Activated CD8-positive, alpha-beta memory T cell treated with anti-CD3 and anti-CD28 coated beads for 1 hour (primary cell): ENCODE measurements around the gene TTYH1.
A peak's percentile ranks its signal among the peaks of the same experiment; 100 is the strongest.
"Not testable (repeated sequence)": the region's sequence is repeated elsewhere in the genome, so short reads cannot be mapped to it uniquely, and the experiment has no call there.

Experiments
- DNase-seq, 2 donors: peaks; one replicate each; pipeline ENCODE4 v3.0.0-alpha.2; 2020; ENCODE audit warnings: low read depth in 1 of 2; ENCODE audit errors: extremely low read depth in 1 of 2

The TTYH1 gene

GRCh38 chr19:54436628-54437252, 21.5 kb downstream of the TTYH1 start:
- DNase-seq: no peak

- DNase-seq: no peak
Measured at GRCh38 chr19:54439174-54439851, 24.0 kb downstream of the TTYH1 start.

DNA sequence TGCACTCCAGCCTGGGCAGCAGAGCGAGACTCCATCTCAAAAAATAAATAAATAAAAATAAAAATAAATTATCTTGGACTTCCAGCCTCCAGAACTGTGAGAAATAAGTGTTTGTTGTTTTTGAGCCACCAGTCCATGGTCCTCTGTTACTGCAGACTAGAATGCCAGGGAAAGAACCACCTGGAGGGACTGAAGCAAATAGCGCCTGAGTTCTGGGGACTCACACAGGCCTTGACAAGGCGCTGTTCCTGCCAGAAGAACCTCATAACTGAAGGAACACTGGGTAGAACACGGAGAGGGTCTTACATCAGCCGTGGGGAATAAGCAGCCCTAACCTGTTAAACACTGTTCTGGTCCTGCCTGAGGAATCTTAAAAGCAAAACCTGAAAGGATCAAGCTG, 25.4 kb downstream of the TTYH1 start:
- no peak for DNase-seq

DNA sequence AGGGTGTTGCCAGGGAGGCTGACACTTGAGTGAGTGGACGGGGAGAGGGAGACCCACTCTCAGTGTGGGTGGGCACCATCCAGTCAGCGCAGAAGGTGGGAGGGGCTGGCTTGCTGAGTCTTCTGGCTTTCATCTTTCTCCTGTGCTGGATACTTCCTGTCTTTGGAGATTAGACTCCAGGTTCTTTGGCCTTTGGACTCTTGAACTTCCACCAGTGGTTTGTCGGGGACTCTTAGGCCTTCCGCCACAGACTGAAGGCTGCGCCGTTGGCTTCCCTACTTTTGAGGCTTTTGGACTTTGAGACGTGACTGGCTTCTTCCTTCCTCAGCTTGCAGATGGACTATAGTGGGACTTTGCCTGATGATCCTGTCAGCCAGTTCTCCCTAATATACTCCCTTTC, 29.5 kb downstream of the TTYH1 start:
- no peak for DNase-seq

DNA sequence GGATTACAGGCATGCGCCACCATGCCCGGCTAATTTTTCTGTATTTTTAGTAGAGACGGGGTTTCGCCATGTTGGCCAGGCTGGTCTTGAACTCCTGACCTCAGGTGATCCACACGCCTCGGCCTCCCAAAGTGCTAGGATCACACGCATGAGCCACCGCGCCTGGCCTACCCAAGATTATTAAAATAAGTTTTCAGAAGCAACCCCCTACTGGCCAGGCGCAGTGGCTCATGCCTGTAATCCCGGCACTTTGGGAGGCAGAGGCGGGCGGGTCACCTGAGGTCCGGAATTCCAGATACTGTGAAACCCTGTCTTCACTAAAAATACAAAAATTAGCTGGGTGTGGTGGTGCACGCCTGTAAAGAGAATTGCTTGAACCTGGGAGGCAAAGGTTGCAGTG, 31.1 kb downstream of the TTYH1 start:
- not testable (repeated sequence) for DNase-seq

GRCh38 chr19:54448040-54448773, 32.9 kb downstream of the TTYH1 start:
- DNase-seq: no peak

DNA sequence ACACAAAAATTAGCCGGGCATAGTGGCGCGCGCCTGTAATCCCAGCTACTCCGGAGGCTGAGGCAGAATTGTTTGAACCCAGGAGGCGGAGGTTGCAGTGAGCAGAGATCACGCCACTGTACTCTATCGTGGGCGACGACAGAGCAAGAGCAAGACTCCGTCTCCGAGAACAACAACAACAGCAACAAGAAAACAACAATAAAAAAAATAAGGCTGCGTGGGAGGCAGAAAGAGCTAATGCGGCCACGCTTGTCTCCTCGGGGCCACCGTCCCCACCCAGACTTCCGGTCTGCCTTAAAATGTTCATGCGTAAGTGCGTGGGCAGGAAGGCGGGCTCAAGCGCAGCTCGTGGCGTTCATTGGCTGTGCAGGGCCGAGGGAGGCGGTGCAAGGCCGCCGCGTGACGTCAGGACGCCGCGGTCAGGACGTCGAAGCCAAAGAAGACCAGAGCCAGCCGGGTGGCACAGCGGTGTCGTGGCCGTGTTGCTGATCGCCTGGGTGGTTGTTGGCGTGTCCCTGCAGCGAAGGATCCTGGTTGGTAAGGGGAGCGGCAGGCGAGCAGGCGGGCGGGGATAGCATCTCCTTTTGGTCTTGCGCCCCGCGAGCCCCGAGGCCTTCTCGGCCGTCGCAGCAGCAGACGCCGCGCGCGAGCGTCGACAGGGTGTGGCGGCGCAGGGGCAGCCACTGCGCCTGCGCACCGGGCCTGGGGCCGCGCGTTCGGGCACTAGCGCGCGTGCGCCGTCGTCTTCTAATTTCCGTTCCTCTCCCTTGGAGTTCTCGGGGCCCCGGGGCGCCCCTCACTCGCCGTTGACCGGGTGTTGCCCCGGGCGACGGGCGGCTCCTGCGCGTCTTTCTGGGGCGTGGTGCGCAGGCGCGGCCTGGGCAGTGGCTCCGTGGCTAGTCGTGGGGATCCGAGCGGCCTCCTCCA, 33.8 kb downstream of the TTYH1 start, which contains the start of gene LENG8:
TSS of gene LENG8 (plus strand) at position 426 of the 927 bp plus-strand sequence. CDS start 2,146 bp downstream, outside the sequence.
- DNase-seq: peak; percentile 95 to 96

- no peak for DNase-seq
Measured at GRCh38 chr19:54449701-54450069, 34.4 kb downstream of the TTYH1 start.

GRCh38 chr19:54451331-54451871, 36.1 kb downstream of the TTYH1 start:
- DNase-seq: no peak

GRCh38 chr19:54451997-54452396, 36.7 kb downstream of the TTYH1 start:
- no peak for DNase-seq

DNA sequence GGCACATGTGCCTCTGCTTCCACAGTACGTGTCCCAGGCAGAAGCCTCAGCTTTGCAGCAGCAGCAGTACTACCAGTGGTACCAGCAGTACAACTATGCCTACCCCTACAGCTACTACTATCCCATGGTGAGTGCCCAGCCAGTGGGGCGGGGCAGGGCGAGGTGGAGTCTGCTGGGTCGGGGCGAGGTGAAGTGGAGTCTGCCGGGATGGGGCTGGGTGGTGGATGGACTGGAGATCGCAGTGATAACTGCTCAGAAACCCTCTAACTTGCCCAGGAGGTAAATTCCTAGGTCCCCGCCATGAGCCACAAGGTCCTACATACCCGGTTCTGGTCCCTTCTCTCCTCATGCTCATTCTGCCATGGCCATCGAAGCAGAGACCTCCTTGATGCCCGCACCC, 37.4 kb downstream of the TTYH1 start:
- DNase-seq: no peak

GRCh38 chr19:54453921-54454780, 38.9 kb downstream of the TTYH1 start:
- no peak for DNase-seq

DNA sequence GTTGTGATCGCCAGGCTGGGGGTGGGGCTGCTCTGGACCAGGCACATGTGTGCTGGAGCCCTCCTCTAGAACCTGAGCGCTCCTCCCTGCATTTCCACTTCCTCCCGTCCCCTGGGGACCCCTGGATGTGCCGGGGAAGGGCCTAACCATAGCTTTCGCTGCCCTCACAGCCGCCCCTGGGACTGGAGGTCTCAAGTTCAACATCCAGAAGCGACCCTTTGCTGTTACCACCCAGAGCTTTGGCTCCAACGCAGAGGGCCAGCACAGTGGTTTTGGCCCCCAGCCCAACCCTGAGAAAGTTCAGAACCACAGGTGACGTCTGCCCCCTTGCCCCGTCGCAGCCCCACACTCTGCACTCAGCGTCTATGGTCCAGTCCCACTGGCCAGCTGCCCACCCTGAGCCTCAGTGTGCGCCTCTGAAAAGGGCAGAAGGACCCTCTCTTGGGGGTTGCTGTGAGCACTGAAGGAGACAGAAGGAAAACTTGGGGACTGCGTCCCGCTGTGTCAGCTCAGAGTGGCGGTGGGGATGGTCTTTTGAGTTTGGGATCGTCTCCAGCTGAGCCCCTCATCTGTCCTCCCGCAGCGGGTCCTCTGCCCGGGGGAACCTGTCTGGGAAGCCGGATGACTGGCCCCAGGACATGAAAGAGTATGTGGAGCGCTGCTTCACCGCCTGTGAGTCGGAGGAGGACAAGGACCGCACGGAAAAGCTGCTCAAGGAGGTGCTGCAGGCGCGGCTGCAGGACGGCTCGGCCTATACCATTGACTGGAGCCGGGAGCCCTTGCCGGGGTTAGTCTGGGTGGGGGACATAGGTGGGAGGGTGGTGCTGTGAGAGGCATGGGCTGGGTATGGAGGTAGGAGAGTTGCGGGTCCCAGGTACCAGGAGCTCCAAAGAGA, 39.8 kb downstream of the TTYH1 start:
- DNase-seq: no peak

DNA sequence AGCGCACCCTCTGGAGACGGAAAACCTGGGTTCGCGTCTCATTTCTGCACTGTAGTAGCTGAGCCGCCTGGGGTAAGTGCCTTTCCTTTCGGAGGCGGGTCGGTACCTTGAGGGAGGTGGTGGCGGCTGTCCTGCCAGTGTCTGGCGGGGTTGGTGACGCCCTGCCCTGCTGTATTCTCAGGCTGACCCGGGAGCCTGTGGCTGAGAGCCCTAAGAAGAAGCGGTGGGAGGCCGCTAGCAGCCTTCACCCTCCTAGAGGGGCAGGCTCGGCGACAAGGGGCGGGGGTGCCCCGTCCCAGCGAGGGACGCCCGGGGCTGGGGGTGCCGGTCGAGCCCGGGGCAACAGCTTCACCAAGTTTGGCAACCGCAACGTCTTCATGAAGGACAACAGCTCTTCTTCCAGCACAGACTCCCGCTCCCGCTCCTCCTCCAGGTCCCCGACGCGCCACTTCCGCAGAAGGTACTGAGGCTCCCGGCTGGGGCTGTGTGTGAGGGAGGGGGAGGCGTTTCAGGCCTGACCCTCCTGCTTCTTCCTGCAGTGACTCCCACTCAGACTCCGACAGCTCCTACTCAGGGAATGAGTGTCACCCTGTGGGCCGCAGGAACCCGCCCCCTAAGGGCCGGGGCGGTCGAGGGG, 40.6 kb downstream of the TTYH1 start:
- DNase-seq: no peak

DNA sequence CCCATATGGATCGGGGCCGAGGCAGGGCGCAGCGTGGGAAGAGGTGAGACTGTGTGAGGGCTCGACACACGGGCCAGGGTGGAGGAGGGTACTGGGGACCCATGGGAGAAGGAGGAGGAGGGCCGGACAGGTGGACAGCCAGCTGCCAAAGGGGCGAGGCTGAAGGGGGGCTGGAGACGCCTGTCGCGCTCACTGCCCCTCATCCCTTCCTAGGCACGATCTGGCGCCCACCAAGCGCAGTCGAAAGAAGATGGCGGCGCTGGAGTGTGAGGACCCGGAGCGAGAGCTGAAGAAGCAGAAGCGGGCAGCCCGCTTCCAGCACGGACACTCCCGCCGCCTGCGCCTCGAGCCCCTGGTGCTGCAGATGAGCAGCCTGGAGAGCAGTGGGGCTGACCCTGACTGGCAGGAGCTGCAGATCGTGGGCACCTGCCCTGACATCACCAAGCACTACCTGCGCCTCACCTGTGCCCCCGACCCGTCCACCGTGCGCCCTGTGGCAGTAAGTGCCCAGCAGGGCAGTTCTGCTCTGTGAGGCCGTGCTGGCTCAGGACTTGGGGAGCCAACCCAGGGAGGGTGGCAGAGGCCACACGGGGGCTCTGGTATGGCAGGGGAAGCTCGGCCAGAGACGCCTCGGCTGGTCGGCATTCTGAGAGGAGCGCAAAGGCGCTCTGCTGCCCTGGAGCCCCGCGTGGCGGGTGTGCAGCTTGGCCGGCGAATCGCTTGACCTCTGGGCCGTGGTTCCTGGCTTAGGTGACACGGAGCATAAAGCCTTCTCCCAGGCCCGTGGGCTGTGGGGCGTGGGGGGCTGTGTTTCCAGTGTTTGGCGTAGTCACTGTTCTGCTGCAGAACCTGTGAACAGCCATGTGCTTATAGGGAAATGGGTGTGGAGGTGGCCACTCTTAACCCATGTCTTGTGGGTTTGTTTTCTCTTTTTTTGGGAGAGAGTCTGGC, 41.4 kb downstream of the TTYH1 start:
- no peak for DNase-seq

DNA sequence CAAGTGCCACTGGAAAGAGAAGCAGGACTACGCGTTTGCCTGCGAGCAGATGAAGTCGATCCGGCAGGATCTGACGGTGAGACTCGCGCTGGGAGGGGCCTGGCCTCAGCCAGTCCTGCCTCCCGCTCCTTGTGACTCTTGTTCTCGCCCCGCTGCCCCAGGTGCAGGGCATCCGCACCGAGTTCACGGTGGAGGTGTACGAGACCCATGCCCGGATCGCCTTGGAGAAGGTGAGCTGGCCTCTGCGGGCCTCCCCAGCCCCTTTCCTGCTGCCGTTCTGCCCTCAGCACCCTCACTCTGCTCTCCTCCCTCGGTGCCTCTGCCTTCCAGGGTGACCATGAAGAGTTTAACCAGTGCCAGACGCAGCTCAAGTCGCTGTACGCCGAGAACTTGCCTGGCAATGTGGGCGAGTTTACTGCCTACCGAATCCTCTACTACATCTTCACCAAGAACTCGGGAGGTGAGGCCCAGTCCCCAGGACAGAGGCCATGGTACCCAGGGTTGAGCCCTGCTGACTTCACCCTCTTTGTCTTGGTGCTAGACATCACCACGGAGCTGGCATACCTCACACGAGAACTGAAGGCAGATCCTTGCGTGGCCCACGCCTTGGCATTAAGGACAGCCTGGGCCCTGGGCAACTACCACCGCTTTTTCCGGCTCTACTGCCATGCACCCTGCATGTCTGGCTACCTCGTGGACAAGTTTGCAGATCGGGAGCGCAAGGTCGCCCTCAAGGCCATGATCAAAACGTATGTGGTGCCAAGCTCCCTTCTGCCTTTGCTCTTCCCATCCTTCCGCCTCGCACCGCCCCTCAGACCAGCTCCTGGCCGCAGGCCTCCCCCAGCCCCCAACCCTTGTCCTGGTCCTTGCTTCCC, 42.7 kb downstream of the TTYH1 start:
- DNase-seq: no peak
